ENCODE results near the gene AJM1. TPM values are rescaled to one million over a fixed set of nuclear protein-coding genes. Genes with fewer than 3 reads are reported as not detected.
"Not testable (repeated sequence)": the region's sequence is repeated elsewhere in the genome, so short reads cannot be mapped to it uniquely, and the experiment has no call there.

AJM1 gene
- polyA plus RNA-seq (2012; ENCODE audit: low read depth, missing spikeins), result 1.8 TPM

GRCh38 chr9:136842380-136842948 lies at the start of gene AJM1:
Gene AJM1 (plus strand): TSS chr9:136842478. CDS start chr9:136844415, 1,937 bp downstream.
- FAIRE-seq, result peak; percentile 95

GRCh38 chr9:136793086-136793946 lies 49.0 kb upstream of the AJM1 start:
- FAIRE-seq (no peak), DNase-seq (ENCODE audit: insufficient read length, low spot score) (no peak)
- TF ChIP-seq TAF1 (IDR thresholded peaks at IDR 0.05; ENCODE audit: low read depth, low read length) (no peak), POU2F2 (IDR thresholded peaks at IDR 0.05; ENCODE audit: low read depth, low read length) (no peak), POLR2A (IDR thresholded peaks at IDR 0.05; ENCODE audit: low read depth, low read length) (no peak), POLR2AphosphoS5 (IDR thresholded peaks at IDR 0.05; ENCODE audit: low read depth, low read length) (no peak), SPI1 (IDR thresholded peaks at IDR 0.05; ENCODE audit: low read depth, low read length) (no peak), PAX5 (IDR thresholded peaks at IDR 0.05; ENCODE audit: insufficient read depth, low read length, severe bottlenecking) (no peak)

More at GRCh38 chr9:136842380-136842948, at the start of gene AJM1:
- DNase-seq (ENCODE audit: insufficient read length, low spot score), result peak; percentile 92

GRCh38 chr9:136794281-136794999 lies 47.8 kb upstream of the AJM1 start:
- DNase-seq (ENCODE audit: insufficient read length, low spot score) (no peak), FAIRE-seq (no peak)
- TF ChIP-seq PAX5 (IDR thresholded peaks at IDR 0.05; ENCODE audit: insufficient read depth, low read length, severe bottlenecking), result no peak
- no peak for TF ChIP-seq POLR2A (IDR thresholded peaks at IDR 0.05; ENCODE audit: low read depth, low read length)
- no peak for TF ChIP-seq SPI1 (IDR thresholded peaks at IDR 0.05; ENCODE audit: low read depth, low read length)
- no peak for TF ChIP-seq POLR2AphosphoS5 (IDR thresholded peaks at IDR 0.05; ENCODE audit: low read depth, low read length)
- TF ChIP-seq POU2F2 (IDR thresholded peaks at IDR 0.05; ENCODE audit: low read depth, low read length), result no peak
- TF ChIP-seq TAF1 (IDR thresholded peaks at IDR 0.05; ENCODE audit: low read depth, low read length), result no peak

GRCh38 chr9:136795000-136795348 lies 47.3 kb upstream of the AJM1 start:
- TF ChIP-seq PAX5 (IDR thresholded peaks at IDR 0.05; ENCODE audit: insufficient read depth, low read length, severe bottlenecking) (no peak), POLR2A (IDR thresholded peaks at IDR 0.05; ENCODE audit: low read depth, low read length) (no peak), POLR2AphosphoS5 (IDR thresholded peaks at IDR 0.05; ENCODE audit: low read depth, low read length) (no peak), SPI1 (IDR thresholded peaks at IDR 0.05; ENCODE audit: low read depth, low read length) (no peak), TAF1 (IDR thresholded peaks at IDR 0.05; ENCODE audit: low read depth, low read length) (no peak), POU2F2 (IDR thresholded peaks at IDR 0.05; ENCODE audit: low read depth, low read length) (no peak)
- FAIRE-seq (no peak), DNase-seq (ENCODE audit: insufficient read length, low spot score) (no peak)

- FAIRE-seq, result no peak
- TF ChIP-seq TAF1 (IDR thresholded peaks at IDR 0.05; ENCODE audit: low read depth, low read length), result no peak
- no peak for TF ChIP-seq POLR2AphosphoS5 (IDR thresholded peaks at IDR 0.05; ENCODE audit: low read depth, low read length)
- TF ChIP-seq PAX5 (IDR thresholded peaks at IDR 0.05; ENCODE audit: insufficient read depth, low read length, severe bottlenecking), result no peak
- no peak for TF ChIP-seq POLR2A (IDR thresholded peaks at IDR 0.05; ENCODE audit: low read depth, low read length)
- TF ChIP-seq SPI1 (IDR thresholded peaks at IDR 0.05; ENCODE audit: low read depth, low read length), result no peak
- TF ChIP-seq POU2F2 (IDR thresholded peaks at IDR 0.05; ENCODE audit: low read depth, low read length), result no peak
- DNase-seq (ENCODE audit: insufficient read length, low spot score), result no peak
Measured at GRCh38 chr9:136796238-136796774, 46.0 kb upstream of the AJM1 start, which contains the start of gene CCDC183. Gene CCDC183 (plus strand): TSS chr9:136796338. CDS start chr9:136796398, 60 bp downstream.

- FAIRE-seq; DNase-seq (ENCODE audit: insufficient read length, low spot score): not testable (repeated sequence)
Measured at GRCh38 chr9:136796775-136797347, 45.4 kb upstream of the AJM1 start.

GRCh38 chr9:136798708-136799078 lies 43.6 kb upstream of the AJM1 start:
- TF ChIP-seq PAX5 (IDR thresholded peaks at IDR 0.05; ENCODE audit: insufficient read depth, low read length, severe bottlenecking), result no peak
- TF ChIP-seq TAF1 (IDR thresholded peaks at IDR 0.05; ENCODE audit: low read depth, low read length), result no peak
- DNase-seq (ENCODE audit: insufficient read length, low spot score) (no peak), FAIRE-seq (no peak)

GRCh38 chr9:136799079-136799853 lies 43.0 kb upstream of the AJM1 start:
- no peak for FAIRE-seq
- no peak for DNase-seq (ENCODE audit: insufficient read length, low spot score)
- TF ChIP-seq TAF1 (IDR thresholded peaks at IDR 0.05; ENCODE audit: low read depth, low read length) (no peak), POLR2AphosphoS5 (IDR thresholded peaks at IDR 0.05; ENCODE audit: low read depth, low read length) (no peak), POU2F2 (IDR thresholded peaks at IDR 0.05; ENCODE audit: low read depth, low read length) (no peak), SPI1 (IDR thresholded peaks at IDR 0.05; ENCODE audit: low read depth, low read length) (no peak), POLR2A (IDR thresholded peaks at IDR 0.05; ENCODE audit: low read depth, low read length) (no peak), PAX5 (IDR thresholded peaks at IDR 0.05; ENCODE audit: insufficient read depth, low read length, severe bottlenecking) (no peak)

Data from GM12891 (cell line).